K562 (cell line): ENCODE measurements around the gene CLEC3B. TPM values are rescaled to one million over a fixed set of nuclear protein-coding genes. Genes with fewer than 3 reads are reported as not detected.

Source experiments
- EHMT2 ChIP-seq: fragments of 450-650 bp; IDR thresholded peaks from 2 replicates; pipeline ENCODE4 v1.6.1; 2018; ENCODE audit warnings: antibody characterized with exemption
- EWSR1 ChIP-seq: fragments of 450-650 bp; IDR thresholded peaks from 2 replicates; pipeline ENCODE4 v1.6.1; 2018; ENCODE audit warnings: borderline replicate concordance, mild to moderate bottlenecking, low read depth, moderate library complexity; ENCODE audit not compliant: partially characterized antibody
- GATAD2A ChIP-seq: fragments of 450-650 bp; IDR thresholded peaks from 2 replicates; pipeline ENCODE4 v1.6.1; 2017
- HNRNPLL ChIP-seq: fragments of 200-400 bp; formaldehyde crosslinking; IDR thresholded peaks from 2 replicates; pipeline ENCODE4 v1.6.1; 2017; ENCODE audit warnings: low read length, low read depth, mild to moderate bottlenecking; ENCODE audit not compliant: poor library complexity, severe bottlenecking
- PHF20 ChIP-seq: fragments of 450-650 bp; IDR thresholded peaks from 2 replicates; pipeline ENCODE4 v1.6.1; 2018; ENCODE audit not compliant: partially characterized antibody
- SMARCE1 ChIP-seq: fragments of 450-650 bp; IDR thresholded peaks from 2 replicates; pipeline ENCODE4 v1.7.1; 2016; ENCODE audit warnings: mild to moderate bottlenecking
- SP1 ChIP-seq: sonication (generic); formaldehyde crosslinking; IDR thresholded peaks from 2 replicates; pipeline ENCODE4 v1.8.1; 2022; ENCODE audit warnings: mild to moderate bottlenecking, missing genetic modification reagents
- TCF7 ChIP-seq: sonication (generic); IDR thresholded peaks from 2 replicates; pipeline ENCODE4 v1.6.1; 2016; ENCODE audit warnings: antibody characterized with exemption, borderline replicate concordance
- ZC3H4 ChIP-seq: sonication (generic); formaldehyde crosslinking; IDR thresholded peaks from 2 replicates; pipeline ENCODE4 v1.9.0; 2021; ENCODE audit warnings: missing genetic modification reagents, borderline replicate concordance
- ZNF12 ChIP-seq: sonication (generic); formaldehyde crosslinking; IDR thresholded peaks from 2 replicates; pipeline ENCODE4 v1.4.0; 2020; ENCODE audit warnings: mild to moderate bottlenecking, missing genetic modification reagents
- ZNF445 ChIP-seq: fragments of 250-450 bp; sonication (Bioruptor Pico); IDR thresholded peaks from 2 replicates; pipeline ENCODE4 v1.4.0; 2020; ENCODE audit warnings: low read depth, mild to moderate bottlenecking, moderate library complexity
- polyA plus RNA-seq, 8 experiments: library from polyadenylated mRNA; depleted of rRNA in 4 of 8; stranded (reverse) in 5 of 8; unstranded in 3 of 8; fragments of >200 nt; fragmentation: Nextera tagmentation in 2 of 8; fragmentation: Illumina TruSeq in 1 of 8; extraction: Ambion mirVana in 2 of 8; extraction: Trizol in 1 of 8; gene quantifications; 2 replicates each; pipeline versions ENCODE4 v1.2.1 to v1.2.3, GENCODE V29; 2011 to 2014; ENCODE audit warnings: inconsistent platforms in 1 of 8, missing spikeins in 1 of 8
- total RNA-seq, 7 experiments: library from RNA; depleted of rRNA in 6 of 7; stranded (reverse); fragments of >200 nt in 6 of 7; fragmentation: Illumina TruSeq in 2 of 7; extraction: Trizol in 2 of 7; gene quantifications; 2 replicates each; pipeline versions ENCODE4 v1.2.1 to v1.2.3, GENCODE V29; 2011 to 2021; ENCODE audit warnings: low replicate concordance in 1 of 7
- TF ChIP-seq, protein P1 (sequence below): conservative IDR thresholded peaks from 2 replicates; pipeline ENCODE4 v1.6.1; 2011; ENCODE audit warnings: low read depth, mild to moderate bottlenecking, low read length; ENCODE audit not compliant: control insufficient read depth
- TF ChIP-seq, protein P2 (sequence below): fragments of 250-450 bp; sonication (Bioruptor Pico); IDR thresholded peaks from 2 replicates; pipeline ENCODE4 v1.4.0; 2020; ENCODE audit warnings: borderline replicate concordance
- TF ChIP-seq, protein P3 (sequence below): fragments of 450-650 bp; IDR thresholded peaks from 2 replicates; pipeline ENCODE4 v1.6.1; 2016; ENCODE audit warnings: mild to moderate bottlenecking
- TF ChIP-seq, protein P4 (sequence below): sonication (generic); formaldehyde crosslinking; IDR thresholded peaks from 2 replicates; pipeline ENCODE4 v1.8.1; 2023; ENCODE audit warnings: missing genetic modification reagents, mild to moderate bottlenecking, borderline replicate concordance

CLEC3B gene
- total and polyA plus RNA-seq, 9 of the 15 experiments (the other 6 are each of a cell fraction or from before 2014, with no cell fraction given), result not detected

DNA sequence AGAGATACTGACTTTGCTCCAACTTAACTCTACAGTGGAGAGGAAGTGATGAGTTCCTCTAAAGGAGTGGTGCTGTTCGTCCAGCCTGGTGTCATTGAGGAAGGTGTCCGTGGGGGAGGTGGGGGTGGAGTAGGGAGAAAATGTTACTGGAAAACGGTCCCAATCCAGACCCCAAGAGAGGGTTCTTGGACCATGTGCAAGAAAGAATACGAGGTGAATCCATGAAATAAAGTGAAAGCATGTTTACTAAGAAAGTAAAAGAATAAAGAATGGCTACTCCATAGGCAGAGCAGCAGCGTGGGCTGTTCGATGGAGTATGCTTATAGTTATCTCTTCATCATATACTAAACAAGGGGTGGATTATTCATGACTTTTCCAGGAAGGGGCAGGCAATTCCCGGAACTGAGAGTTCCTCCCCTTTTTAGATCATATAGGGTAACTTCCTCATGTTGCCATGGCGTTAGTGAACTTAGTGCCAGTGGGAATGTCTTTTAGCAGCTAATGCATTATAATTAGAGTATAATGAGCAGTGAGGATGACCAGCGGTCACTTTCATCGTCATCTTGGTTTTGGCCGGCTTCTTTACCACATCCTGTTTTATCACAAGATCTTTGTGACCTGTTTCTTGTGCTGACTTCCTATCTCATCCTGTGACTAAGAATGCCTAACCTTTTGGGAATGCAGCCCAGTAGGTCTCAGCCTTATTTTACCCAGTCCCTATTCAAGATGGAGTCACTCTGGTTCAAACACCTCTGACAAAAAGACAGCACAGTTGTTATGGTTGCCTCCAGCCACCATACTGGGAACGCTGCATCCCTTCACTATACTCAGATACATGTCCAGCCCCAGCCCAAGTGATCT, 38.6 kb downstream of the CLEC3B start (continued):
- TF ChIP-seq PHF20 (no peak), SMARCE1 (peak; percentile 87), SP1 (CRISPR knock-in tag) (peak; percentile 89), EWSR1 (no peak), ZNF12 (CRISPR knock-in tag) (no peak), EHMT2 (no peak), HNRNPLL (peak; percentile 30), ZNF445 (CRISPR knock-in tag) (peak; percentile 100), ZC3H4 (no peak), TCF7 (no peak), GATAD2A (no peak)
- TF ChIP-seq, protein P1, sequence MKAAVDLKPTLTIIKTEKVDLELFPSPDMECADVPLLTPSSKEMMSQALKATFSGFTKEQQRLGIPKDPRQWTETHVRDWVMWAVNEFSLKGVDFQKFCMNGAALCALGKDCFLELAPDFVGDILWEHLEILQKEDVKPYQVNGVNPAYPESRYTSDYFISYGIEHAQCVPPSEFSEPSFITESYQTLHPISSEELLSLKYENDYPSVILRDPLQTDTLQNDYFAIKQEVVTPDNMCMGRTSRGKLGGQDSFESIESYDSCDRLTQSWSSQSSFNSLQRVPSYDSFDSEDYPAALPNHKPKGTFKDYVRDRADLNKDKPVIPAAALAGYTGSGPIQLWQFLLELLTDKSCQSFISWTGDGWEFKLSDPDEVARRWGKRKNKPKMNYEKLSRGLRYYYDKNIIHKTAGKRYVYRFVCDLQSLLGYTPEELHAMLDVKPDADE, result no peak
- TF ChIP-seq, protein P2, sequence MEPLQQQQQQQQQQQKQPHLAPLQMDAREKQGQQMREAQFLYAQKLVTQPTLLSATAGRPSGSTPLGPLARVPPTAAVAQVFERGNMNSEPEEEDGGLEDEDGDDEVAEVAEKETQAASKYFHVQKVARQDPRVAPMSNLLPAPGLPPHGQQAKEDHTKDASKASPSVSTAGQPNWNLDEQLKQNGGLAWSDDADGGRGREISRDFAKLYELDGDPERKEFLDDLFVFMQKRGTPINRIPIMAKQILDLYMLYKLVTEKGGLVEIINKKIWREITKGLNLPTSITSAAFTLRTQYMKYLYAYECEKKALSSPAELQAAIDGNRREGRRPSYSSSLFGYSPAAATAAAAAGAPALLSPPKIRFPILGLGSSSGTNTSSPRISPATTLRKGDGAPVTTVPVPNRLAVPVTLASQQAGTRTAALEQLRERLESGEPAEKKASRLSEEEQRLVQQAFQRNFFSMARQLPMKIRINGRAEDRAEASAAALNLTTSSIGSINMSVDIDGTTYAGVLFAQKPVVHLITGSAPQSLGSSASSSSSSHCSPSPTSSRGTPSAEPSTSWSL, result peak; percentile 100
- TF ChIP-seq, protein P3, sequence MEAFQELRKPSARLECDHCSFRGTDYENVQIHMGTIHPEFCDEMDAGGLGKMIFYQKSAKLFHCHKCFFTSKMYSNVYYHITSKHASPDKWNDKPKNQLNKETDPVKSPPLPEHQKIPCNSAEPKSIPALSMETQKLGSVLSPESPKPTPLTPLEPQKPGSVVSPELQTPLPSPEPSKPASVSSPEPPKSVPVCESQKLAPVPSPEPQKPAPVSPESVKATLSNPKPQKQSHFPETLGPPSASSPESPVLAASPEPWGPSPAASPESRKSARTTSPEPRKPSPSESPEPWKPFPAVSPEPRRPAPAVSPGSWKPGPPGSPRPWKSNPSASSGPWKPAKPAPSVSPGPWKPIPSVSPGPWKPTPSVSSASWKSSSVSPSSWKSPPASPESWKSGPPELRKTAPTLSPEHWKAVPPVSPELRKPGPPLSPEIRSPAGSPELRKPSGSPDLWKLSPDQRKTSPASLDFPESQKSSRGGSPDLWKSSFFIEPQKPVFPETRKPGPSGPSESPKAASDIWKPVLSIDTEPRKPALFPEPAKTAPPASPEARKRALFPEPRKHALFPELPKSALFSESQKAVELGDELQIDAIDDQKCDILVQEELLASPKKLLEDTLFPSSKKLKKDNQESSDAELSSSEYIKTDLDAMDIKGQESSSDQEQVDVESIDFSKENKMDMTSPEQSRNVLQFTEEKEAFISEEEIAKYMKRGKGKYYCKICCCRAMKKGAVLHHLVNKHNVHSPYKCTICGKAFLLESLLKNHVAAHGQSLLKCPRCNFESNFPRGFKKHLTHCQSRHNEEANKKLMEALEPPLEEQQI, result no peak
- TF ChIP-seq, protein P4, sequence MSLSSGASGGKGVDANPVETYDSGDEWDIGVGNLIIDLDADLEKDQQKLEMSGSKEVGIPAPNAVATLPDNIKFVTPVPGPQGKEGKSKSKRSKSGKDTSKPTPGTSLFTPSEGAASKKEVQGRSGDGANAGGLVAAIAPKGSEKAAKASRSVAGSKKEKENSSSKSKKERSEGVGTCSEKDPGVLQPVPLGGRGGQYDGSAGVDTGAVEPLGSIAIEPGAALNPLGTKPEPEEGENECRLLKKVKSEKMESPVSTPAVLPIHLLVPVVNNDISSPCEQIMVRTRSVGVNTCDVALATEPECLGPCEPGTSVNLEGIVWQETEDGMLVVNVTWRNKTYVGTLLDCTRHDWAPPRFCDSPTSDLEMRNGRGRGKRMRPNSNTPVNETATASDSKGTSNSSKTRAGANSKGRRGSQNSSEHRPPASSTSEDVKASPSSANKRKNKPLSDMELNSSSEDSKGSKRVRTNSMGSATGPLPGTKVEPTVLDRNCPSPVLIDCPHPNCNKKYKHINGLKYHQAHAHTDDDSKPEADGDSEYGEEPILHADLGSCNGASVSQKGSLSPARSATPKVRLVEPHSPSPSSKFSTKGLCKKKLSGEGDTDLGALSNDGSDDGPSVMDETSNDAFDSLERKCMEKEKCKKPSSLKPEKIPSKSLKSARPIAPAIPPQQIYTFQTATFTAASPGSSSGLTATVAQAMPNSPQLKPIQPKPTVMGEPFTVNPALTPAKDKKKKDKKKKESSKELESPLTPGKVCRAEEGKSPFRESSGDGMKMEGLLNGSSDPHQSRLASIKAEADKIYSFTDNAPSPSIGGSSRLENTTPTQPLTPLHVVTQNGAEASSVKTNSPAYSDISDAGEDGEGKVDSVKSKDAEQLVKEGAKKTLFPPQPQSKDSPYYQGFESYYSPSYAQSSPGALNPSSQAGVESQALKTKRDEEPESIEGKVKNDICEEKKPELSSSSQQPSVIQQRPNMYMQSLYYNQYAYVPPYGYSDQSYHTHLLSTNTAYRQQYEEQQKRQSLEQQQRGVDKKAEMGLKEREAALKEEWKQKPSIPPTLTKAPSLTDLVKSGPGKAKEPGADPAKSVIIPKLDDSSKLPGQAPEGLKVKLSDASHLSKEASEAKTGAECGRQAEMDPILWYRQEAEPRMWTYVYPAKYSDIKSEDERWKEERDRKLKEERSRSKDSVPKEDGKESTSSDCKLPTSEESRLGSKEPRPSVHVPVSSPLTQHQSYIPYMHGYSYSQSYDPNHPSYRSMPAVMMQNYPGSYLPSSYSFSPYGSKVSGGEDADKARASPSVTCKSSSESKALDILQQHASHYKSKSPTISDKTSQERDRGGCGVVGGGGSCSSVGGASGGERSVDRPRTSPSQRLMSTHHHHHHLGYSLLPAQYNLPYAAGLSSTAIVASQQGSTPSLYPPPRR (CRISPR knock-in tag), result no peak
